Activated T-helper 2 cell treated with anti-CD3 and anti-CD28 coated beads, Interferon-gamma antibody, Interleukin-2, Interleukin-4, amounts not matched to agents 10 μg/mL and 5 μg/mL and 100 μg/mL, durations not matched to agents 14 hours and 24 hours and 36 hours (primary cell): ENCODE results near the gene UTP20. TPM values are rescaled to one million over a fixed set of nuclear protein-coding genes. Genes with fewer than 3 reads are reported as not detected.
"Not testable (repeated sequence)": the region's sequence is repeated elsewhere in the genome, so short reads cannot be mapped to it uniquely, and the experiment has no call there.

Source experiments
- DNase-seq: peaks from one replicate; pipeline ENCODE4 v3.0.0; 2021; ENCODE audit warnings: low spot score
- H3K27ac Mint-ChIP-seq: one replicate; pipeline ENCODE4 v1.8.0; 2021; ENCODE audit warnings: mixed read lengths
- H3K27me3 Mint-ChIP-seq: one replicate; pipeline ENCODE4 v1.8.0; 2021; ENCODE audit warnings: low read depth, mixed read lengths
- H3K36me3 Mint-ChIP-seq: one replicate; pipeline ENCODE4 v1.8.0; 2021; ENCODE audit warnings: low read depth, mixed read lengths
- H3K4me1 Mint-ChIP-seq: one replicate; pipeline ENCODE4 v1.8.0; 2021; ENCODE audit warnings: low read depth, mixed read lengths
- H3K4me3 Mint-ChIP-seq: one replicate; pipeline ENCODE4 v1.8.0; 2021; ENCODE audit warnings: low read depth, mild to moderate bottlenecking, moderate library complexity, mixed read lengths
- H3K9me3 Mint-ChIP-seq: one replicate; pipeline ENCODE4 v1.8.0; 2021; ENCODE audit warnings: mixed read lengths
- intact Hi-C: fragments of 100-400 bp; cut with micrococcal nuclease; formaldehyde crosslinking; loops from one replicate; pipeline ENCODE4 v1.15.1; 2023
- total RNA-seq: library from RNA; stranded (reverse); gene quantifications from 2 replicates; pipeline ENCODE4 v1.2.3, GENCODE V29; 2022

UTP20 gene
- total RNA-seq, 1 donor from 2014 or later: 35.6 TPM

DNA sequence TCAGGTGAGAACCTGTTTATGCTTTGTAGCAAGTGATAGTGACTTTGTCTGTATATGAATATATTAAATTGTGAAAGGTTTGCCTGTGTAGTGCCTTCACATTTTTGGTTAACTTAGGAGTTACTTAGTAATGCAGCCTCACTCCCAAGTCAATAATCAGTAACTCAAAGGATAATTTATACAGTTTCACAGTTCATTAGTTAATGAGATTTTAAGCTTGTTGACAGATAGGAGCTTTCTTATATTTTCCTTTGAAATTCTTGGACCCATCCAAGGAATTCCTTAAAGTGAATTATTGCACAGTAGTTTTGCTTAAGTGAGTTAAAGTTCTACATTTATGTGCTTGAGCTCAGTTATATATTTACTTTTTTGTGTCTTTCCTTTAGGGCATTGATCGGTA, 50.7 kb downstream of the UTP20 start:
- no peak overlapping the region for H3K4me3 Mint-ChIP-seq
- H3K9me3 Mint-ChIP-seq: no peaks in the 10 kb centered on the region
- H3K27ac Mint-ChIP-seq: no peak overlapping the region
- no peaks in the 10 kb centered on the region for H3K27me3 Mint-ChIP-seq
- intact Hi-C loops: no loop called here
- H3K4me1 Mint-ChIP-seq: no peaks in the 10 kb centered on the region
- DNase-seq: no peak
- peaks cover 44% of the 10 kb centered on the region for H3K36me3 Mint-ChIP-seq

- no peak for DNase-seq
- peaks cover 41% of the 10 kb centered on the region for H3K36me3 Mint-ChIP-seq
- intact Hi-C loops: no loop called here
- H3K27ac Mint-ChIP-seq: no peak overlapping the region
- H3K9me3 Mint-ChIP-seq: no peaks in the 10 kb centered on the region
- no peaks in the 10 kb centered on the region for H3K27me3 Mint-ChIP-seq
- no peaks in the 10 kb centered on the region for H3K4me1 Mint-ChIP-seq
- no peak overlapping the region for H3K4me3 Mint-ChIP-seq
Observed at GRCh38 chr12:101336437-101336836, 56.5 kb downstream of the UTP20 start.

- Mint-ChIP-seq H3K36me3 (peaks cover 35% of the 10 kb centered on the region), H3K4me1 (no peaks in the 10 kb centered on the region), H3K9me3 (no peaks in the 10 kb centered on the region), H3K27me3 (no peaks in the 10 kb centered on the region), H3K4me3 (no peak overlapping the region), H3K27ac (no peak overlapping the region)
- DNase-seq: no peak
- intact Hi-C loops: no loop called here
Observed at GRCh38 chr12:101338087-101338486, 58.2 kb downstream of the UTP20 start.

DNA sequence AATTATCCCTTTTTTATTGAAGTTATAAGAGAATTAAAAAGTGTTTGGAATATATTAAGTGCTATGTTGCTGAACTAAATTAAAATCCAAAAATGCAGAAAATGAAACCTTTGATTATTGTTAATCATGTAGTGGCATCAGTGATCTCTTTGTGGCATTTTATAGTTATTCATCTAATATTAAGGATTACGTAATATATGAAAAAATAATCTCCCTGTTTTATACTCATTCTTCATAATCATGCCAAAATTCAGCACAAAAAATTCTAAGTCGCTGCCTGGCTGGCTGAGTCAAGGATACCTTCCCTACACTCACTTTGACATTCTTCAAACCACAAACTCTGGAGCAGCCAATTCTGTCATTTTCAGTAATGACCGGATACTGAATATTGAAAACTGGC, 64.0 kb downstream of the UTP20 start:
- DNase-seq: no peak
- Mint-ChIP-seq H3K27me3 (no peaks in the 10 kb centered on the region), H3K4me3 (no peak overlapping the region), H3K36me3 (peaks cover 62% of the 10 kb centered on the region), H3K27ac (no peak overlapping the region), H3K9me3 (peaks cover 2% of the 10 kb centered on the region), H3K4me1 (no peaks in the 10 kb centered on the region)
- intact Hi-C loops: no loop called here

DNA sequence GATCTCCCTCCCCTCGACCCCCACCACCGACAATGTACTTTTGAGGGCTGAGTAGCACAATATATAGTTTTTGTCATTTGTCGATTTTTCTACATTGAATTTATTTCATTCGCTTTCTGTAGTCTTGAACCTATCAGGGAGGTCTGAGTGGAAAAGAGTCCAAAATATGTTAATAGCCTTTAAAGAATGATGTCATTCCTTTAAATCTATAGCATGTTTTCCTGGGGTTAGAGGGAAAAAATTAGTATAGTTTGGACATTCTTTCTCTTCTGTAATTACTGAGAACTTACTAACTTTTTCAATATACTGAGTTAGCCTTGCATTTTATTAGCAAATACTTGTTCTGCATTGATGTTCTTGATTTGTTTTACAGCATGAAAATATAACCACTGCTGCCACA, 71.8 kb downstream of the UTP20 start:
- intact Hi-C loops: no loop called here
- no peak for DNase-seq
- no peaks in the 10 kb centered on the region for H3K27me3 Mint-ChIP-seq
- H3K4me3 Mint-ChIP-seq: no peak overlapping the region
- peaks cover 10% of the 10 kb centered on the region for H3K9me3 Mint-ChIP-seq
- H3K36me3 Mint-ChIP-seq: peaks cover 60% of the 10 kb centered on the region
- H3K4me1 Mint-ChIP-seq: no peaks in the 10 kb centered on the region
- H3K27ac Mint-ChIP-seq: no peak overlapping the region

DNA sequence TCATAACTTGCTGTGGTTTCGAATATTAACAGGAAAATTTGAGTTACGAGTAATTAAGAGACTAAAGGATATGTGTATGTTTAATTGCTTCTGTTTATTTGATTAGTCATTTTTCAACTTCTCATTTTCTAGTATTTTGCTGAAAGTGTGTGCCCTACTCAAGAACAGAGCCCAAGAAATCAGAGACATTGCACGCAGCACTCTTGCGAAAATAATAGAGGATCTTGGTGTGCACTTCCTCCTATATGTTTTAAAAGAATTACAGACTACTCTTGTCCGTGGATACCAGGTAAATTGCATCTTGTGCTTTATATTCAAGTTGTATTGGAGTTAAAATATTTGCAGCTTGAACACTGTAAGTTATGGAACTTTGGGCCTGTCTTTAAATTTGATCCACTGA, 76.9 kb downstream of the UTP20 start:
- no peaks in the 10 kb centered on the region for H3K9me3 Mint-ChIP-seq
- peaks cover 45% of the 10 kb centered on the region for H3K36me3 Mint-ChIP-seq
- no peaks in the 10 kb centered on the region for H3K4me1 Mint-ChIP-seq
- no peak overlapping the region for H3K4me3 Mint-ChIP-seq
- intact Hi-C loops: no loop called here
- no peaks in the 10 kb centered on the region for H3K27me3 Mint-ChIP-seq
- no peak overlapping the region for H3K27ac Mint-ChIP-seq
- no peak for DNase-seq

DNA sequence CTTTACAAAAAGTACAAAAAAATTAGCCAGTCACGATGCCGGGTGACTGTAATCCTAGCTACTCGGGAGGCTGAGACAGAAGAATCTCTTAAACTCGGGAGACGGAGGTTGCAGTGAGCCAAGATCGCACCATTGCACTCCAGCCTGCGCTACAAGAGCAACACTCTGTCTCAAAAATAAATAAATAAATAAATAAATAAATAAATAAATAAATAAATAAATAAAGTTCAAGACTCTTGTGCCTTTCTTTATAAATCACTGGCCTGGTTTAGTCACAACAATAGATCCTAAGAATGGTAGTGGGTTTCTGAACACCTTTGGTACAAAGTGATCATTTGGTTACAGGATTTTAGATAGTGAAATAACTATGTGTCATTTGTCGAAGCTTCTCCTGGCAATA, 81.5 kb downstream of the UTP20 start:
- H3K36me3 Mint-ChIP-seq: peaks cover 56% of the 10 kb centered on the region
- intact Hi-C loops: no loop called here
- peaks cover 2% of the 10 kb centered on the region for H3K4me1 Mint-ChIP-seq
- H3K4me3 Mint-ChIP-seq: no peak overlapping the region
- no peaks in the 10 kb centered on the region for H3K9me3 Mint-ChIP-seq
- DNase-seq: no peak
- H3K27me3 Mint-ChIP-seq: no peaks in the 10 kb centered on the region
- H3K27ac Mint-ChIP-seq: no peak overlapping the region

GRCh38 chr12:101368016-101368415, 88.1 kb downstream of the UTP20 start:
- intact Hi-C loops: no loop called here
- no peak overlapping the region for H3K27ac Mint-ChIP-seq

DNA sequence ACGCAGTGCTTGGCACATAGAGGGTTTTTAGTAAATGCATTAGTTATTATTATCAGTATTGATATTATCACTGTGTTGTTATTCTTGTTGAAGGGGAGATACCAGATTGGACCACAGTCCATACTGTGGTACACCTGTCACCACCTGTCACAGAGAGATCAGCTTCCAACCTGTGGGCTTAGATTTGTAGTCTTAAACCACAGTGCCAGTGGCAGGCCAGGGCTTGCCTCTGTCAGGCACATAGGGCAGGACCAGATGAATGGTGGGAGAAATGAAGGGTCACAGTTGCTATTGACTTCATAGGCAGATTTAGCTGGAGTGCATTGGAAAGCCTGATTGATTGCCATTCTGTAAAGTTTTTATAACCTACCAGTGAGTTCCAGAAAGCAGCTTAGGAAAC, 92.5 kb downstream of the UTP20 start:
- no peak for DNase-seq
- intact Hi-C loops: no loop called here
- Mint-ChIP-seq H3K9me3 (no peaks in the 10 kb centered on the region), H3K4me1 (no peaks in the 10 kb centered on the region), H3K36me3 (peaks cover 64% of the 10 kb centered on the region), H3K27me3 (no peaks in the 10 kb centered on the region), H3K4me3 (no peak overlapping the region), H3K27ac (no peak overlapping the region)

More at GRCh38 chr12:101368016-101368415, 88.1 kb downstream of the UTP20 start:
- peaks cover 66% of the 10 kb centered on the region for H3K36me3 Mint-ChIP-seq
- H3K9me3 Mint-ChIP-seq: no peaks in the 10 kb centered on the region
- no peak overlapping the region for H3K4me3 Mint-ChIP-seq
- no peaks in the 10 kb centered on the region for H3K27me3 Mint-ChIP-seq
- DNase-seq: no peak
- H3K4me1 Mint-ChIP-seq: peaks cover 2% of the 10 kb centered on the region

DNA sequence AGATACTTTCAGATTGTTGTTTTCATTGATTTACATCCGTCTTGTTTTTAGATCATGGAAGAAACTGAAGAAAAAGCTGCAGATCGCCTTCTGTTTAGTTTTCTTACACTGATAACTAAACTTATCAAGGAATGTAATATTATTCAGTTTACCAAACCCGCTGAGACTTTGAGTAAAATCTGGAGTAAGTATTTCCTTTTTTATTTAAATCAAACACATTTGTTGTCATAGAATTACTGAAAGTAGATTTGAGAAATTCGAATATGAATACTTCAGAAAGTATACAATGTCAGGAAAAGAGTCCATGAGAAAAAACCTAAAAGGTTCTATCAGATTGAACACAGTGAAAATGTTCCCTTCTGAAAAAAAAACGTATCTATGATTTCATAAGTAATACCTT, 95.7 kb downstream of the UTP20 start:
- Mint-ChIP-seq H3K27ac (no peak overlapping the region), H3K36me3 (peaks cover 70% of the 10 kb centered on the region), H3K4me3 (no peak overlapping the region), H3K27me3 (no peaks in the 10 kb centered on the region), H3K4me1 (no peaks in the 10 kb centered on the region), H3K9me3 (no peaks in the 10 kb centered on the region)
- intact Hi-C loops: no loop called here
- DNase-seq: no peak

GRCh38 chr12:101379149-101379548, 99.2 kb downstream of the UTP20 start:
- Mint-ChIP-seq H3K27me3 (no peaks in the 10 kb centered on the region), H3K27ac (no peak overlapping the region), H3K9me3 (no peaks in the 10 kb centered on the region), H3K36me3 (peaks cover 71% of the 10 kb centered on the region), H3K4me1 (no peaks in the 10 kb centered on the region), H3K4me3 (no peak overlapping the region)
- intact Hi-C loops: no loop called here
- DNase-seq: no peak

- H3K36me3 Mint-ChIP-seq: peaks cover 66% of the 10 kb centered on the region
- H3K27ac Mint-ChIP-seq, DNase-seq, H3K27me3 Mint-ChIP-seq, H3K4me3 Mint-ChIP-seq, H3K9me3 Mint-ChIP-seq, intact Hi-C loops, H3K4me1 Mint-ChIP-seq: not testable (repeated sequence)
Observed at GRCh38 chr12:101391181-101391580, 111.3 kb downstream of the UTP20 start.

- Mint-ChIP-seq H3K9me3 (no peaks in the 10 kb centered on the region), H3K27ac (peak overlapping the region; percentile 91), H3K36me3 (peaks cover 7% of the 10 kb centered on the region), H3K4me3 (peak overlapping the region; percentile 95), H3K4me1 (peaks cover 11% of the 10 kb centered on the region), H3K27me3 (peaks cover 4% of the 10 kb centered on the region)
- DNase-seq: peak; percentile 12
- intact Hi-C loops: loop anchor here (2.0 to 10.0 kb wide), 2 partner anchors 424 to 528 kb away; partner anchors contain the start of gene GNPTAB
Observed at GRCh38 chr12:101407049-101407435, 127.1 kb downstream of the UTP20 start.
